Brain pericyte (primary cell): ENCODE data around the gene EVA1C.

Source experiments
- DNase-seq: peaks from one replicate; pipeline ENCODE4 v3.0.0-alpha.2; 2012; ENCODE audit warnings: low read depth, low spot score

The EVA1C gene

DNA sequence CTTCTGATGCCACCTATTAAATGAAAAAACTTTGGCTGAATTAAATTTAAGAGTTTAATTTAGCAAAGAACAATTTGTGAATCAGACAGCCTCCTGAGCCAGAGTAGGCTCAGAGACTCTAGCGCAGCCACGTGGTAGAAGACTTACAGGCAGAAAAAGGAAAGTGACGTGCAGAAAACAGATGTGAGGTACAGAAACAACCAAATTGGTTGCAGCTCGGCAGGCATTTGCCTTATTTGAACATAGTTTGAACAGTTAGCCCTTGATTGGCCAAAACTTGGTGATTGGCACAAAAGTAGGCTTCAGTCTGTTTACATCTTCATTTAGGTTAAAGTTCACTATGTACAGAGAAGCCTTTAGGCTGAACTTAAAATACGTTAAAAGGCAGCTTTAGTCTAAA, 149.9 kb downstream of the EVA1C start:
- DNase-seq: no peak

DNA sequence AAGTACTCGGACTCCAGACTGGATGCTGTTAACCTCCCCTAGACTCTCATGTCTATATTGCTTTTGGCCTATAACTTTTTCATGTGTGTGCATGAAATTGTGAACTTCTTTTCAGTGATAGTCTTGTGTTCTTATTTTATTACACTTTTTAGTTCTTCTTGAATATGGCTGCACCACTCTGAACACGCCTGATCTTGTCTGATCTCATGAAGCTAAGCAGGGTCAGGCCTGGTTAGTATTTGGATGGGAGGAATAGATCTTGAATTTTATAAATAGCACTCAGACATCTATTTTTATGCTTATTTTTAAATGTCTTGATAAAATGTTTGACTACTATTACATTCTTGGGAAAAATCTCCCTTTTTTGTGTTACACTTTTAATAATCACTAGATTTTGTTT, 150.4 kb downstream of the EVA1C start:
- no peak for DNase-seq
